ENCODE data around the gene KCNJ6.
"Not testable (repeated sequence)": the region's sequence is repeated elsewhere in the genome, so short reads cannot be mapped to it uniquely, and the experiment has no call there.

KCNJ6 gene

GRCh38 chr21:37742532-37742931 lies 173.7 kb downstream of the KCNJ6 start:
- DNase-seq (ENCODE audit: low read depth in 2 of 2, low spot score in 1 of 2): no peak

- DNase-seq (ENCODE audit: low read depth in 2 of 2, low spot score in 1 of 2): no peak
Measured at GRCh38 chr21:37742115-37742514, 174.1 kb downstream of the KCNJ6 start.

GRCh38 chr21:37737996-37738395 lies 178.3 kb downstream of the KCNJ6 start:
- no peak for DNase-seq (ENCODE audit: low read depth in 2 of 2, low spot score in 1 of 2)

- DNase-seq (ENCODE audit: low read depth in 2 of 2, low spot score in 1 of 2): no peak
Measured at GRCh38 chr21:37737507-37737906, 178.8 kb downstream of the KCNJ6 start.

GRCh38 chr21:37734846-37735245 lies 181.4 kb downstream of the KCNJ6 start:
- DNase-seq (ENCODE audit: low read depth in 2 of 2, low spot score in 1 of 2): no peak

GRCh38 chr21:37732927-37733326 lies 183.3 kb downstream of the KCNJ6 start:
- no peak for DNase-seq (ENCODE audit: low read depth in 2 of 2, low spot score in 1 of 2)

- no peak for DNase-seq (ENCODE audit: low read depth in 2 of 2, low spot score in 1 of 2)
Measured at GRCh38 chr21:37724201-37724600, 192.1 kb downstream of the KCNJ6 start.

- DNase-seq (ENCODE audit: low read depth in 2 of 2, low spot score in 1 of 2): no peak
Measured at GRCh38 chr21:37717534-37717933, 198.7 kb downstream of the KCNJ6 start.

- DNase-seq (ENCODE audit: low read depth in 2 of 2, low spot score in 1 of 2): not testable (repeated sequence)
Measured at GRCh38 chr21:37712569-37712934, 203.7 kb downstream of the KCNJ6 start.

- DNase-seq (ENCODE audit: low read depth in 2 of 2, low spot score in 1 of 2): no peak
Measured at GRCh38 chr21:37711836-37712568, 204.3 kb downstream of the KCNJ6 start.

GRCh38 chr21:37711286-37711829 lies 204.9 kb downstream of the KCNJ6 start:
- no peak for DNase-seq (ENCODE audit: low read depth in 2 of 2, low spot score in 1 of 2)

- DNase-seq (ENCODE audit: low read depth in 2 of 2, low spot score in 1 of 2): no peak
Measured at GRCh38 chr21:37710546-37711285, 205.5 kb downstream of the KCNJ6 start.

- DNase-seq (ENCODE audit: low read depth in 2 of 2, low spot score in 1 of 2): no peak
Measured at GRCh38 chr21:37704751-37705150, 211.5 kb downstream of the KCNJ6 start.

- no peak for DNase-seq (ENCODE audit: low read depth in 2 of 2, low spot score in 1 of 2)
Measured at GRCh38 chr21:37702241-37702640, 214.0 kb downstream of the KCNJ6 start.

GRCh38 chr21:37700641-37701202 lies 215.5 kb downstream of the KCNJ6 start:
- no peak for DNase-seq (ENCODE audit: low read depth in 2 of 2, low spot score in 1 of 2)

- DNase-seq (ENCODE audit: low read depth in 2 of 2, low spot score in 1 of 2): no peak
Measured at GRCh38 chr21:37699024-37699775, 217.1 kb downstream of the KCNJ6 start.

GRCh38 chr21:37696936-37697335 lies 219.3 kb downstream of the KCNJ6 start:
- no peak for DNase-seq (ENCODE audit: low read depth in 2 of 2, low spot score in 1 of 2)

- no peak for DNase-seq (ENCODE audit: low read depth in 2 of 2, low spot score in 1 of 2)
Measured at GRCh38 chr21:37695111-37695510, 221.1 kb downstream of the KCNJ6 start.

GRCh38 chr21:37688952-37689659 lies 227.2 kb downstream of the KCNJ6 start:
- no peak for DNase-seq (ENCODE audit: low read depth in 2 of 2, low spot score in 1 of 2)

GRCh38 chr21:37686991-37687810 lies 229.1 kb downstream of the KCNJ6 start:
- DNase-seq (ENCODE audit: low read depth in 2 of 2, low spot score in 1 of 2): no peak

Data from stimulated activated CD8-positive, alpha-beta memory T cell treated with anti-CD3 and anti-CD28 coated beads, Interleukin-4, amount 100 ng/mL, for 4 hours (primary cell).